GM20000 (cell line): ENCODE measurements around the gene NAMPT.

Experiments
- DNase-seq: peaks from one replicate; pipeline ENCODE4 v3.0.0; 2012; ENCODE audit warnings: low spot score
- CTCF ChIP-seq: IDR thresholded peaks from 2 replicates; pipeline ENCODE4 v1.5.1; 2012; ENCODE audit warnings: mild to moderate bottlenecking, control low read depth; ENCODE audit errors: extremely low read depth, missing control alignments

The NAMPT gene

GRCh38 chr7:106224797-106225196 lies 60.0 kb downstream of the NAMPT start:
- no peak for TF ChIP-seq CTCF
- no peak for DNase-seq

- TF ChIP-seq CTCF = no peak
- DNase-seq = no peak
Observed at GRCh38 chr7:106223156-106223555, 61.6 kb downstream of the NAMPT start.

GRCh38 chr7:106222545-106222944 lies 62.2 kb downstream of the NAMPT start:
- no peak for DNase-seq
- TF ChIP-seq CTCF = no peak

GRCh38 chr7:106220307-106220706 lies 64.5 kb downstream of the NAMPT start:
- TF ChIP-seq CTCF = no peak
- DNase-seq = no peak

- no peak for DNase-seq
- TF ChIP-seq CTCF = no peak
Observed at GRCh38 chr7:106219170-106219569, 65.6 kb downstream of the NAMPT start.

- TF ChIP-seq CTCF = no peak
- no peak for DNase-seq
Observed at GRCh38 chr7:106218546-106218945, 66.2 kb downstream of the NAMPT start.

GRCh38 chr7:106216923-106217542 lies 67.8 kb downstream of the NAMPT start:
- no peak for TF ChIP-seq CTCF
- no peak for DNase-seq
